K562 (cell line): ENCODE data around the gene ALDH3B2. TPM values are rescaled to one million over a fixed set of nuclear protein-coding genes. Genes with fewer than 3 reads are reported as not detected.

ENCODE experiments used
- BCL6 ChIP-seq: fragments of 250-450 bp; sonication (Bioruptor Pico); IDR thresholded peaks from 2 replicates; pipeline ENCODE4 v1.4.0; 2020
- BDP1 ChIP-seq: IDR thresholded peaks from 3 replicates; pipeline ENCODE4 v1.6.1; 2011; ENCODE audit not compliant: insufficient read length, insufficient read depth
- CBFA2T3 ChIP-seq: fragments of 450-650 bp; IDR thresholded peaks from 2 replicates; pipeline ENCODE4 v1.6.1; 2017
- CBX2 ChIP-seq: fragments of 200-600 bp; sonication (generic); IDR thresholded peaks from one replicate; pipeline ENCODE4 v1.6.1; 2012; ENCODE audit warnings: mild to moderate bottlenecking, low read length, inconsistent platforms; ENCODE audit not compliant: insufficient read depth, poor library complexity, severe bottlenecking
- CTBP1 ChIP-seq: fragments of 450-650 bp; IDR thresholded peaks from 2 replicates; pipeline ENCODE4 v1.6.1; 2016; ENCODE audit warnings: borderline replicate concordance
- DDX20 ChIP-seq: fragments of 450-650 bp; IDR thresholded peaks from 2 replicates; pipeline ENCODE4 v1.6.1; 2016; ENCODE audit warnings: missing genetic modification characterization, low read depth, mild to moderate bottlenecking, missing compliant biosample characterization, moderate library complexity
- ESRRA ChIP-seq: fragments of 450-650 bp; IDR thresholded peaks from 2 replicates; pipeline ENCODE4 v1.6.1; 2014; ENCODE audit warnings: low read depth, mild to moderate bottlenecking, moderate library complexity, borderline replicate concordance
- GTF2A2 ChIP-seq: IDR thresholded peaks from 2 replicates; pipeline ENCODE4 v1.6.1; 2016; ENCODE audit warnings: mild to moderate bottlenecking, missing genetic modification characterization, missing compliant biosample characterization
- HSF4 ChIP-seq: fragments of 250-450 bp; sonication (Bioruptor Pico); IDR thresholded peaks from 2 replicates; pipeline ENCODE4 v2.1.2; 2022; ENCODE audit warnings: mild to moderate bottlenecking, moderate library complexity, borderline replicate concordance
- KAT8 ChIP-seq: fragments of 450-650 bp; IDR thresholded peaks from 2 replicates; pipeline ENCODE4 v1.6.1; 2016; ENCODE audit warnings: low read depth, mild to moderate bottlenecking
- KDM4B ChIP-seq, 2 experiments: fragments of 450-650 bp in 1 of 2; sonication (generic) in 1 of 2; IDR thresholded peaks; 2 replicates each; pipeline ENCODE4 v1.6.1; 2016 to 2017; ENCODE audit warnings: borderline replicate concordance in 2 of 2, antibody characterized with exemption in 1 of 2, low read depth in 1 of 2, mild to moderate bottlenecking in 1 of 2
- NCOA4 ChIP-seq: fragments of 450-650 bp; IDR thresholded peaks from 2 replicates; pipeline ENCODE4 v1.6.1; 2018; ENCODE audit warnings: mild to moderate bottlenecking; ENCODE audit not compliant: partially characterized antibody
- NEUROD1 ChIP-seq: fragments of 150-350 bp; IDR thresholded peaks from 2 replicates; pipeline ENCODE4 v1.6.1; 2014; ENCODE audit warnings: borderline replicate concordance, low read length, low read depth; ENCODE audit not compliant: partially characterized antibody
- NFIX ChIP-seq: fragments of 250-450 bp; sonication (Bioruptor Pico); IDR thresholded peaks from 2 replicates; pipeline ENCODE4 v1.4.0; 2020; ENCODE audit warnings: low read depth, mild to moderate bottlenecking, moderate library complexity
- POLR2A ChIP-seq: fragments of 450-650 bp; conservative IDR thresholded peaks from 2 replicates; pipeline ENCODE4 v1.6.1; 2016
- SLC30A9 ChIP-seq: fragments of 250-450 bp; sonication (Bioruptor Pico); IDR thresholded peaks from 2 replicates; pipeline ENCODE4 v1.8.0; 2022; ENCODE audit warnings: mild to moderate bottlenecking, moderate library complexity
- TAF1 ChIP-seq: IDR thresholded peaks from 2 replicates; pipeline ENCODE4 v1.6.1; 2011; ENCODE audit warnings: mild to moderate bottlenecking, low read length, moderate library complexity; ENCODE audit not compliant: insufficient read depth, control insufficient read depth, severe bottlenecking; ENCODE audit errors: extremely low read depth
- ZBTB2 ChIP-seq: fragments of 450-650 bp; IDR thresholded peaks from 2 replicates; pipeline ENCODE4 v1.6.1; 2016; ENCODE audit warnings: antibody characterized with exemption
- ZNF174 ChIP-seq: fragments of 250-450 bp; sonication (Bioruptor Pico); IDR thresholded peaks from 2 replicates; pipeline ENCODE4 v1.4.0; 2020; ENCODE audit warnings: mild to moderate bottlenecking
- ZNF184 ChIP-seq: sonication (generic); formaldehyde crosslinking; IDR thresholded peaks from 2 replicates; pipeline ENCODE4 v1.5.0; 2020; ENCODE audit warnings: missing genetic modification reagents
- ZNF316 ChIP-seq: fragments of 450-650 bp; IDR thresholded peaks from 2 replicates; pipeline ENCODE4 v1.6.1; 2016
- ZNF57 ChIP-seq: fragments of 450-650 bp; formaldehyde crosslinking; IDR thresholded peaks from 2 replicates; pipeline ENCODE4 v1.4.0; 2020; ENCODE audit warnings: mild to moderate bottlenecking, moderate library complexity
- ZNF830 ChIP-seq: fragments of 250-450 bp; sonication (Bioruptor Pico); IDR thresholded peaks from 2 replicates; pipeline ENCODE4 v1.5.0; 2021; ENCODE audit warnings: mild to moderate bottlenecking
- ZSCAN32 ChIP-seq: fragments of 450-650 bp; formaldehyde crosslinking; IDR thresholded peaks from 2 replicates; pipeline ENCODE4 v1.4.0; 2020; ENCODE audit warnings: mild to moderate bottlenecking, moderate library complexity
- polyA plus RNA-seq, 8 experiments: library from polyadenylated mRNA; depleted of rRNA in 4 of 8; stranded (reverse) in 5 of 8; unstranded in 3 of 8; fragments of >200 nt; fragmentation: Nextera tagmentation in 2 of 8; fragmentation: Illumina TruSeq in 1 of 8; extraction: Ambion mirVana in 2 of 8; extraction: Trizol in 1 of 8; gene quantifications; 2 replicates each; pipeline versions ENCODE4 v1.2.1 to v1.2.3, GENCODE V29; 2011 to 2014; ENCODE audit warnings: inconsistent platforms in 1 of 8, missing spikeins in 1 of 8
- total RNA-seq, 7 experiments: library from RNA; depleted of rRNA in 6 of 7; stranded (reverse); fragments of >200 nt in 6 of 7; fragmentation: Illumina TruSeq in 2 of 7; extraction: Trizol in 2 of 7; gene quantifications; 2 replicates each; pipeline versions ENCODE4 v1.2.1 to v1.2.3, GENCODE V29; 2011 to 2021; ENCODE audit warnings: low replicate concordance in 1 of 7
- TF ChIP-seq, protein P1 (sequence below), 3 experiments: IDR thresholded peaks in 2 of 3; conservative IDR thresholded peaks in 1 of 3; 2 replicates each; pipeline ENCODE4 v1.5.1; 2011 to 2012; ENCODE audit warnings: low read length in 3 of 3, mild to moderate bottlenecking in 3 of 3, control low read depth in 2 of 3, improper control_type of control experiment in 1 of 3, inconsistent platforms in 1 of 3, low read depth in 1 of 3, mixed read lengths in 1 of 3, moderate library complexity in 1 of 3; ENCODE audit not compliant: insufficient read depth in 2 of 3
- TF ChIP-seq, protein P2 (sequence below): sonication (generic); formaldehyde crosslinking; IDR thresholded peaks from 2 replicates; pipeline ENCODE4 v1.8.1; 2023; ENCODE audit warnings: mild to moderate bottlenecking, missing genetic modification reagents

The ALDH3B2 gene
- total and polyA plus RNA-seq, 9 of the 15 experiments (the other 6 are each of a cell fraction or from before 2014, with no cell fraction given): not detected

DNA sequence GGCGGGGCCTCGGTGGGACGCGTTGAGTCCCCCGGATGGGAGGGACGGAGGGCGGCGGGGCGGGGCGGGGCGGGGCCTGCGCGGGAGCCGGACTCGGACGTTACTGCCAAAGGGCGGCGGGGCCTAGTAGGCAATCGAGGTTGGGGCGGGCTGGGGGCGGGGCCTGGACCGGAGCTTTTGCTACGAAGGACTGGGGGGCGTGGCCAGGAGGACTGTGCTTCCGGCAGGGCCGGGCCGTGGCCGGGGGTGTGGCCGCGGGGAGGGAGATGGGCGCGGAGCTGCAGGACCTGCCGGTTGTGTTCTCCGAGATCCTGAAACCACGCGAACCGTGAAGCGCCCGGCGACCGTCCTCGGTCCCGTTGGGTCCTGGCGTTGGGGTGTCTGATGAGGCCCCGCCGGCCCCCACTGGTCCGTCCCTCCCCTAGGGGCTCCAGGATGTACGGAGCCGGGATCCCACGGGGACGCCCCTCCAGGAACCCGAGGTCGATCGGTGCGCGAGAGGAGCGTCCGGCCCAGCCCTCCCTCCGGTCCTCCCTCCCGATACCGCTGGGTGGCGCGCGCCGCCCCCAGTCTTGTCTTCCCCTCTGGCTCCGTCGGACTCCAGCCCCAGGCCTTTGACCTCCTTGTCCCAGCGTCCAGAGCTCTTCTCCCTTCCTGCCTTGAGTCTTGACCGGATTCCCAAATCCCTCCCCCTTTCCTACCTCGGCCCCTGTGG is 44.0 kb downstream of the ALDH3B2 start (continued):
- TF ChIP-seq BCL6 (no peak), NEUROD1 (no peak), SLC30A9 (CRISPR knock-in tag) (no peak), GTF2A2 (tag) (no peak), ZNF184 (CRISPR knock-in tag) (no peak), ZNF316 (no peak), ESRRA (peak; percentile 61; the same call in 1 of the 2 replicates), ZNF57 (CRISPR knock-in tag) (no peak), KAT8 (no peak), CBX2 (no peak), ZBTB2 (peak; percentile 65; the same call in 1 of the 2 replicates), CBFA2T3 (no peak), CTBP1 (peak; percentile 85; the same call in 1 of the 2 replicates), BDP1 (no peak), TAF1 (peak; percentile 20), KDM4B (IDR thresholded peaks at IDR 0.05; ENCODE audit: borderline replicate concordance in 2 of 2, low read depth in 1 of 2) (0 out of 4 replicates have a peak, but pooled peaks of 1 of the 2 experiments have one; percentile 16), POLR2A (peak; percentile 86), HSF4 (no peak), ZNF830 (CRISPR knock-in tag) (no peak), ZSCAN32 (CRISPR knock-in tag) (no peak), ZNF174 (no peak), DDX20 (tag) (no peak), NFIX (CRISPR knock-in tag) (no peak), NCOA4 (no peak)
- TF ChIP-seq, protein P1, sequence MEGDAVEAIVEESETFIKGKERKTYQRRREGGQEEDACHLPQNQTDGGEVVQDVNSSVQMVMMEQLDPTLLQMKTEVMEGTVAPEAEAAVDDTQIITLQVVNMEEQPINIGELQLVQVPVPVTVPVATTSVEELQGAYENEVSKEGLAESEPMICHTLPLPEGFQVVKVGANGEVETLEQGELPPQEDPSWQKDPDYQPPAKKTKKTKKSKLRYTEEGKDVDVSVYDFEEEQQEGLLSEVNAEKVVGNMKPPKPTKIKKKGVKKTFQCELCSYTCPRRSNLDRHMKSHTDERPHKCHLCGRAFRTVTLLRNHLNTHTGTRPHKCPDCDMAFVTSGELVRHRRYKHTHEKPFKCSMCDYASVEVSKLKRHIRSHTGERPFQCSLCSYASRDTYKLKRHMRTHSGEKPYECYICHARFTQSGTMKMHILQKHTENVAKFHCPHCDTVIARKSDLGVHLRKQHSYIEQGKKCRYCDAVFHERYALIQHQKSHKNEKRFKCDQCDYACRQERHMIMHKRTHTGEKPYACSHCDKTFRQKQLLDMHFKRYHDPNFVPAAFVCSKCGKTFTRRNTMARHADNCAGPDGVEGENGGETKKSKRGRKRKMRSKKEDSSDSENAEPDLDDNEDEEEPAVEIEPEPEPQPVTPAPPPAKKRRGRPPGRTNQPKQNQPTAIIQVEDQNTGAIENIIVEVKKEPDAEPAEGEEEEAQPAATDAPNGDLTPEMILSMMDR (IDR thresholded peaks at IDR 0.05 in 2 of 3, conservative IDR thresholded peaks at IDR 0.05 in 1 of 3; ENCODE audit: insufficient read depth in 2 of 3, low read depth in 1 of 3, low read length in 3 of 3): peak; percentile 90 to 91 (median 91)
- TF ChIP-seq, protein P2, sequence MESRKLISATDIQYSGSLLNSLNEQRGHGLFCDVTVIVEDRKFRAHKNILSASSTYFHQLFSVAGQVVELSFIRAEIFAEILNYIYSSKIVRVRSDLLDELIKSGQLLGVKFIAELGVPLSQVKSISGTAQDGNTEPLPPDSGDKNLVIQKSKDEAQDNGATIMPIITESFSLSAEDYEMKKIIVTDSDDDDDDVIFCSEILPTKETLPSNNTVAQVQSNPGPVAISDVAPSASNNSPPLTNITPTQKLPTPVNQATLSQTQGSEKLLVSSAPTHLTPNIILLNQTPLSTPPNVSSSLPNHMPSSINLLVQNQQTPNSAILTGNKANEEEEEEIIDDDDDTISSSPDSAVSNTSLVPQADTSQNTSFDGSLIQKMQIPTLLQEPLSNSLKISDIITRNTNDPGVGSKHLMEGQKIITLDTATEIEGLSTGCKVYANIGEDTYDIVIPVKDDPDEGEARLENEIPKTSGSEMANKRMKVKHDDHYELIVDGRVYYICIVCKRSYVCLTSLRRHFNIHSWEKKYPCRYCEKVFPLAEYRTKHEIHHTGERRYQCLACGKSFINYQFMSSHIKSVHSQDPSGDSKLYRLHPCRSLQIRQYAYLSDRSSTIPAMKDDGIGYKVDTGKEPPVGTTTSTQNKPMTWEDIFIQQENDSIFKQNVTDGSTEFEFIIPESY (CRISPR knock-in tag): no peak
